HG03520 (cell line): Measurements from ENCODE around the gene SCGB3A1.

Experiments used
- ATAC-seq: cut with Tn5 transposase; IDR thresholded peaks from one replicate; pipeline ENCODE4 v1.9.1; 2021; ENCODE audit warnings: mild to moderate bottlenecking, moderate library complexity; ENCODE audit not compliant: unreplicated experiment

Gene SCGB3A1, protein sequence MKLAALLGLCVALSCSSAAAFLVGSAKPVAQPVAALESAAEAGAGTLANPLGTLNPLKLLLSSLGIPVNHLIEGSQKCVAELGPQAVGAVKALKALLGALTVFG

DNA sequence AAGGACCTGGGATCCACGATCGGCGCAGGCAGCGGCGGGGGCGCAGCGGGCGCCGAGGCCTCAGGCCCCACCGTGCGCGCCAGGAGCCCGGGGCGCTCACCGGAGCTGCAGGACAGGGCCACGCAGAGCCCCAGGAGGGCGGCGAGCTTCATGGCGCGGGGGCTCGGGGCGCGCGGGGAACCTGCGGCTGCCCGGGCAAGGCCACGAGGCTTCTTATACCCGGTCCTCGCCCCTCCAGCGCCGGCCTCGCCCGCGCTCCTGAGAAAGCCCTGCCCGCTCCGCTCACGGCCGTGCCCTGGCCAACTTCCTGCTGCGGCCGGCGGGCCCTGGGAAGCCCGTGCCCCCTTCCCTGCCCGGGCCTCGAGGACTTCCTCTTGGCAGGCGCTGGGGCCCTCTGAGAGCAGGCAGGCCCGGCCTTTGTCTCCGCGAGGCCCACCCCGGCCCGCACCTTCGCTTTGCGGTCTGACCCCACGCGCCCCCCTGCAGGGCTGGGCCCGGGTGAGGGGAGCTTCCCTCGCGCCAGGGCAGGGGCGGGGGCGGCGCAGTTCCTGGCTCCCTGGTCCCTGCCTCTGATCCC lies at the start of gene SCGB3A1:
SCGB3A1 (minus strand) TSS at position 189 of the 577 bp plus-strand sequence; CDS start at position 152, 37 bp downstream.
- ATAC-seq = no peak

DNA sequence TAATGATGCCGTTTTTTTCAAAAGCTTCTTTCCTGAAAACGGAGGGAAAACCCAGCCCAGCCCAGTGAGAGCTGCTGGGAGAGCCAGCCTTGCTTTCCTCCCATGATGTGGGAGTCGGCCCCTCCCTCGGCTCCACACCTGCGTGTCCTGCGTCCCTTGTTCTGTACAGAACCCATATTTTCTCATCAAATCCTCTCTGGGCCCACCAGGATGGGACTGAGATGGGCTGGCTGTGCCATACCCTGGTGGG lies 49.2 kb upstream of the SCGB3A1 start:
- no peak for ATAC-seq

DNA sequence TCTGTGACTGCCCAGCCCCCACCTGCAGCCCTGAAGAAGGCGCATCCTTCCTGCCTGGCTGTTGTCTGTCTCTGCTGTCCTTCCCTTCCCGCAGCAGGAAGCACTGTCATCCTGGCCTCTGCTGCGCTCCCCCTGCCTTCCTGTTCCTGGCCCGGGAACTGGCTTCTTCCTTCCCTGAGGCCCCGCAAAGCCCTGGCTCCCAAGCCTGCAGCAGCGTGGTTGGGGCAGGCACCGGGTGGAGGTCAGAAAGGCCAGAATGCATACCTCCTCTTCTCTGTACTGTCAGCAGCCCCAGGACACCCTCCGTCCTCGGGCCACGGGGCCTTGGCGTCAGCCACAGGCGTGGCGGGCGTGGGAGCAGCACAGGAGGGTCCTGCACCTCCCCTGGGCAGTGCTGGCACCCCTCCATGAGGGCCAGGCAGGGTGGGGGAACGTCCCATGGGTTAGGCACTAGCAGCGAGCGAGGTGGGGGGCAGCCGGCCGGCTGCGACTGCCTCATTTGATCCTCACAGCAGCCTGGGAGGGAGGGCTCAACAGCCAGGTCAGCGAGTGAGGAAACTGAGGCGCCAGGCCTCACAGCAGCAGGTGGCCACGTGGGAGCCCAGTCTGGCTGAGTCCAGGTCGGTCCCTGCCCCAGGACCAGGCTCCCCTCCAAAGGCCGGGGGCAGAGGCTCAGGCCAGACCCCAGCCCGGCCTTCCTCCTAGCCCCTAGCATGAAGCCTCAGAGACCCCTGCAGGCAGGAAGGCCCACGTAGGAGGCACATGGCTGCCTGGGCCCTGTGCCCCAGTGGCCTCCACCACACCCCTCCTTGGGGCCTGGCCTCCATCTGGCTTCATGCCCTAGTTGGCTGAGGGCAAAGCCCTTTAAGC lies 48.7 kb upstream of the SCGB3A1 start:
- no peak for ATAC-seq

DNA sequence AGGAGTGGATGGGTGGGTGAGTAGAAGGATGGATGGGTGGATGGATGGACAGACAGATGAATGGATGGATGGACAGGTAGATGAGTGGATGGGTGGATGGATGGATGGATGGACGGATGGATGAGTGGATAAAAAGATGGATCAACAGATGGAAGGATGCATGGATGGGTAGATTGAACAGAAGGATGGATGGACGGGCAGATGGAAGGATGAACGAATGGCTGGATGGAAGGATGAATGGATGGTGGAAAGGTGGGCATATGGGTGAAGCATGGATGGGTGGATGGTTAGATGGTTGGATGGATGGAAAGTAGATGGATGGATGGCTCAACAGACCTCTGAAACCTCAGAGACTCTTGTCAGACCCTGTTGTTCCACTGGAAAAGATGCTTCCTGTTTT lies 48.0 kb upstream of the SCGB3A1 start:
- no peak for ATAC-seq

DNA sequence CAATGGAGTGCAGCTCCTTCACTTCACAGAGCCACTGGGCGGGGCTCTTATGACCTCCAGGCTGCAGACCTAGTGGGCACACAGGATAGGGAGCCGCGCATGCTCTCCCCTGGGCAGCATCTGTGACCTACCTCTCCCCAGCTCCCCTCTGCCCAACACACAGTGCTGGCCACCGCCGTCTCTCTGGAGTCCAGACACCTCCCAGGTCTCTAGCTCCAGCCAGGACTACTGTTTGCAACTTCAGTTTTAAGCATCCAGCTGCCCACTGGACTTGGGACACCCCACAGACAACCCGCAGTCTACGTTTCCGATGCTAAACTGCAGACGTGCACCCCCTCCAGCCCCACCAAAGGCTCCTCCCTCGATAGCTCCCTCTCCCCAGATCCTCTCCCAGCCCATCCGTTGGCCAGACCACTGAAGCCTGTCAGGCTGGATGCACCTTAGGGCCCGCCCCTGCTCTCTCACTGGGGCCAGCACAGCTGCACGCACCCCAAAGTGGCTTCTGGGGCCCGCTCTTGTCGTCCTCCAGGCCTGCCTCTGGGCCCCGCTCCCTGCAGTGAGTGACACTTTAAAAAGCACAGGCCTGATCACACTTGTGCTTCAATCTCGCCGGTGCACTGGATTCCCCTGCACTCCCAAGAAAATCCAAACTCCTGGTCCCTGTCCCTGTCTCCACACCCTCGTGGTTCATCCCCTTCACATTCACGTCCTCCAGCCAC lies 46.8 kb upstream of the SCGB3A1 start:
- no peak for ATAC-seq

DNA sequence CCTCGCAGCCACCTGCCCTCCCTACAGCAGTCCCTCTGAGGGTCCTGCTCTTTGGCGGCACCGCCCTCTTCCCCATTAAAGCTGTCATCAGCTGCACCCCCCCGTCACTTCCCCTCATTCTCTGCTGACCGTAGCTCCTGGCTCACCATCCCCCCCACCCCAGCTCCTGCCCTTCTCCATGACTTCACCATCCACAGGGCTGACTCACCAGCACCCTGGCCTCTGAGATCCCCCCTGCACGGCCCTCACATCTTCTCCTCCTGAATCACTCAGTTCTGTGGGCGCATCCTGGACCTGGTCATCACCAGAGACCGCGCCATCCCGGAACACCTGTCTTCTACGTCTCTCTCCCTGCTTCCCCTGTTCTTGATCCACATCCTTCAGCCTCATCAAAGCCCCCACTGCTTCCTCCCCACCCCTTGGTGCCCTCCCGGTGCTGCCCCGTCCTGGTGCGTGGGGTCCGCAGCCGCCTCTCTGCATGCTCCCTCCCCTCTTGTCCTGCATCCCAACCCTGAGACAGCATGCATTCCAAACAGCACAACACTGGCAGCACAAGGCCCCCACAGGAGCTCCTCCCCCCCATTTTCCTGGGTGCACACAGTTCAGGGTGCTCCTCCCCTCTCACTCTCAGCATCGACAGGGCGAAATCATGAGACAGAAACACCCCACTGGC lies 45.2 kb upstream of the SCGB3A1 start:
- ATAC-seq = no peak

DNA sequence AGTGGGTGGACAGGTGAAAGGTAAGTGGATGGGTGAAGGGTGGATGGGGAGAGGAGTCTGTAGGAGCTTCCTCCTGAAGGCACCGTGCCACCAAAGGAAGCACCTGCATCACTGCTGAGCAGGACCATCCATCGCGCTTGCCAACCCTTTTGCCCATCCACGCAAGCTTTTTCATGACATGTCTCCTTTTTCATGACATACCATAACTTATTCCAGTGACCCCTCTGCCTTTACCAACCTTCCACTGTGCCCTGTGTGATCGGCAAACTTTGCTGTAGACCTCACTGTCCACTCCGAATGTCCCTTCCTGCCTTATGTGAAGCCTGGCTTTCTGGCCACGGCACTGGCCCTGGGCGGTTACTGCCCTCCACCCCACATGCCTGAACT lies 44.7 kb upstream of the SCGB3A1 start:
- ATAC-seq = no peak

DNA sequence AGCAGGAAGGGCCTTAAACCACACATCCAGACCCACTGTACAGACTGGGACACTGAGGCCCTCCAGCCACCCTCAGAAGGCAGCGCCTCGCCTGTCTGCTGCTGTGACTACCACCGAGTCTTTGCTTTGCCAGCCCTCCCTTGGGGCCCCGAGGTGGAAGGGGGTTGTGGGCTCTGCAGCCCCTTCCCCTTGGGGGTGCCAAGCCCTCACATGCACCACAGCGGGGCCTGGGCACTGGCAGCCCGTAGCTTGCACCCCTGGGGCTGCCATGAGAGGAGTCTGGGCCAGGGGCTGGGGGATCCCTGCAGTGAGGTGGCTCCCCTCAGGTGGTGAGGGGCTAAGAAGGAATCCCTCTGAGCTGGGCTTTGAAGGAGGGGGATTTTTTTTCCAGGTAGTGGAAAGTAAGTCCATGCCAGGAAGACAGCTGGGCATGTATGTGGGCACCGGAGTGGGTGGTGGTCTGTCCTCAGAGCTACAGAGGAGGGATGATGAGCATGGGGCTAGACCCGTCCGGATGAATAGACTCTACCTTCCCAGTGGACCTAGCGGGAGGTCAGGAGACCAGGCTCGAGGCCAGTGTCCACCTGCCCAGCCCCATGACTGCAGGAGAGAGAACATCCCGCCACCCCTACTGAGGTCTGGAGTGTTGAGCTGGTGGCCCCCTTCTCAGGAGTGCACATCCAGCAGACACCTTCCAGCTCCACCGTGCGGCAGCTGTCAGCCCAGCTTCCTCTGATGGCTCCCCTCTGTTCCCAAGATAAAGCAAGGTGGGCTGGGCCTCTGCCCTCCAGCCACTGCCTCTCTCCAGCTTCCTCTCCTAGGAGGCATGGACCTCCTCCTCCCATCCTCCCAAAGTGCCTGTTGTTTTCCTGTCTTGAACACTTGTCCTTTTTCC lies 42.2 kb upstream of the SCGB3A1 start:
- ATAC-seq = no peak

DNA sequence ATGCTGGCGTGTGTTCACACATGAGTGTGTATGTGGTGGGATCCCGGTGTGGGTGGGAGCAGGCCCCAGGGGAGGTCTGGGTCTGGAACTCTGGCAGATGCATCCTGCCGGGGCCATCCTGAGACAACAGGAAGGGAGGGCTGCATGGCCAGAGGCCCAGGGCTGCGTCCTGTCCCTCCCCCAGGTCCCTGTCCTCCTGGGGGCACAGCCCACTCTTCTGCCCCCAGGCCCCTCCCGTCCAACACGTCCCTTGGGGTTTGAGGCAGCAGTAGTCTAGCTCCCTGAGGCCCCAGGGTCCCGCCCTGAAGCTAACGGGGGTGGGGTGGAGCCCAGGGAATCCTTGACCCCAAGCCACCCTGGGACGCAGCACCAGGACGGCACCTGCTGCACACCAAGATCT lies 41.5 kb upstream of the SCGB3A1 start:
- ATAC-seq = no peak

DNA sequence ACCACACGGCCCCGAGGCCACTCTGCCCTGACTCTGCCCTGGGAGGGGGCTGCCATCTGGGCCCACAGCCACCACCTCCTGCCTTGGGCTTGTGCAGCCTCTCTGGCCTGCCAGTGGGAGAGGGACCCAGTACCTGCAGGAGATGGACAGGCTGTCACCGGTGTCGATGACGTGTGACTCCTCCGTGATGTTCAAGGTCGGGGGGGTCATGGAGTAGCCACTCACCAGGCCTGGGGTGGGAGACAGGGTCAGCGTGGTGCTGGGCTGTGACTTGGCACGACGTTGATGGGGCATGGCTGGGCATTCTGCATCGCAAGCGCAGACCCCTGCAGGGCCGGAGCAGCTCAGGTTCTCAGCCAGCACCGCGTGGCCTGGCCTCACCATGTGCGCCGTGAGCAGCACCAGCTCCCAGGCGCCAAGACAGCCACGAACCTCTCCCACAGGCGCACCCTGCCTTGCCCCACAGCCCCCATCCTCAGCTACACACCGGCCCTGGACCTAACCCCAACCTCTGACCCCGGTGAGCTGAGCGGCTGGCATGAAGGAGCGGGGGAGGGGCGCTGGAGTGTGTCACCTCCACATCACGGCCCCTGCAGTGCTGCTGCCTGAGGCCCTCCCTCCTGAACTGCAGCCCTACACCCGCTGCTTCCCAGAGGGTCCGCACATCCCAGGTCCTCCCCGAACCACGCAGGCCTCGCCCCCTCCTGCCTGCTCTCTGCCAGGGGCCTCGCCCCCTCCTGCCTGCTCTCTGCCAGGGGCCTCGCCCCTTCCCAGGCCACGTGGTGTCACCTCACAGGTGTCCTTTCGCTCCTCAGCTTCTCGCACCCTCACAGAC lies 40.5 kb upstream of the SCGB3A1 start:
- no peak for ATAC-seq

DNA sequence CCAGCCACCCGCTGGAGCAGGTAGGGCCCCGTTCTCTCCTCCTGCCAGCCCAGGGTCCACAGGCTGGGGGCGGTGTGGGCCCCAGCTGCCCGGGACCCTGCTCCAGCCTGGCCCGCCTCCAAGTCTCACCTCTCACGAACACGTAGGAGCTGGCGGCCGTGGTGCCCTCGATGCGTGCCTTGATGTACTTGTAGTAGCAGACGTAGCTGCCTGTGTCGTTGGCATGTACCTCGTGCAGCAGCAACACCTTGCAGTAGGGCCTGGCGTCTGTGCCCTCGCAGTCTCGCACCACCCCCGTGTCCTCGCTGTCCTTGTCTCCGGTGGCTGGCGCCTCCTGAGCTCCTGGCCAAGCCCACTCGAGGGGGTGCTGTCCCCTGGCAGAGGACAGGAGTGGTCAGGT lies 39.1 kb upstream of the SCGB3A1 start:
- ATAC-seq = no peak

DNA sequence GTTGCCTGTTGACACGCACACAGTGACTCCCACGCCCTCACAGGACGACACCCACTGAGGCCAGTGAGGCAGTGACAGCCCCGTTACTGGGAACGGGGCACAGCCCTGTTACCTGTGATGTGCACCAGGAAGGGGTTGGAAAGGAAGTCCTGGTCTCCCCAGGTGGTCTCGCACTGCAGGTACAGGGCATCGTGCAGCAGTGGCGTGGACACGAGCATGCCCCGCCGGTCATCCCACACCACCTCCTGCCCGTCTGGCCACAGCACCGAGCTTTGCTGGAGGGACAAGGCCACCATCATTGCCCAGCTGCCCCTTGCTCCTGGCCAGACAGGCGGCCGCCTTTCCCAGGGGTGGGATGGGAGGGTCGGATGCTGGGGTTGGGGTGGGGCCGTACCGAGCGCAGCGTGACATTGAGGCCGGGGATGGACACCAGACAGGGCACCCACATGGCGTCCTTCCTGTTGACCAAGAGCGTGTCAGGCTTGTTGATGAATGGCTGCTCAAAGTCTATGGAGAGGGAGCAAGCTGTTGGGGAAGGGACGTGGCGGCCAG lies 38.6 kb upstream of the SCGB3A1 start:
- no peak for ATAC-seq

DNA sequence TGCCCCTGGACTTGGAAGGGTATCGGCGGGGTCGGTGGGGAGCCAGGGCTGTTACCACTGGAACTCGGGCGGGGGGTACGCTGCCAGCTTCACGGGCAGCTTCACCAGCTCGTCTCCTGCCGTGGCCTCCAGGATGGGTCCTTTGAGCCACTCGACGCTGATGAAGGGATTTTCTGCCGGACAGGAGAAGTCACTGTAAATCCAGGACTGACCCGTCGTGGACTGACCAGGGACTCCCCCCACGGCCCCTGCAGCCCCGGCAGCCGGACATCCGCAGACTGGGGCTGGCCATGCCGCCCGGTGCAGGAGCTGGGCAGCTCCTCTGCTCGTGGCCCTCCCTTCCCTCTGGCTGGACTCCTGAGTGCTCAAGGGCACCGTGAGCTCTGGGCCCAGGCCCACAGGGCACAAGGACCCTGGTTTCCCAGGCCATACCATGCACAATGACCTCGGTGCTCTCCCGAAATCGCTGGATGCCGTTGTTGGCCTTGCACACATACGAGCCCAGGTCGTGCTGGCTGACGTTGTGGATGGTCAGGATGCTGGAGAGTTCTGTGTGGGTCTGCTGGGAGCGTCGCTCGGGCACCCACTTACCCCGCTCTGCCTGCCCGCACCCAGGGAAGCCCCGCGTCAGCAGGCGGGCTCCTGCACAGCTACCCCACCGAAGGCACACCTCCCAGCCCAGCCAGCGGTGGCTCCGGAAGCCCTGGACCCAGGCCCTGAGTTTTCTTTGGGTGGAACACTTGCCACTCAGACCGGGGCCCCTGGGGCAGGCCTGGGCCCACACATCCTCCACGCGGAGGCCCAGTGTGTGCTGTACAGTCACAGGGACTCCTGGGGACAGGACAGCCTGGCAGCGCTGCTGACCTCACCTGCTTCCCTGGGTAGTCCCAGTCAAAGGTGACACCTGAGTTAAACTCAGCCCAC lies 37.8 kb upstream of the SCGB3A1 start:
- ATAC-seq = no peak

DNA sequence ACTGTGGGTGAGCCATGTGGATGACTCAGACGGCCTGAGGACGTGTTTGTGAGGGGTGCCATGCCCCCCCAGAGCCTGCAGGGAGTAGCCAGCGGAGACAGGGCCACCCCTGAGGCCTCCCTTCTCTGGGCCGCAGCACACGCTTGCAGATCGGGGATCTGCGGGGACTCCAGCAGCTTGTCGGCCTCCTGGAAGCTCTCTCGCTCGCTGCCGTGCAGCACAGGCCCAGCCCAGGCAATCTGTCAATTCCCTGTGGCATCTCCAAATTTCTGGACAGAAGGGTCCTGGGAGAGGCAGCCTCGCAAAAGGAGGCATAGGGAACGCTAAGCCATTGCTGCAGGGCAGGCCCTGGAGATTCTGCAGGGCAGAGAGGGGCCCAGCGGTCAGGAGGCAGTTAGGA lies 36.9 kb upstream of the SCGB3A1 start:
- no peak for ATAC-seq

DNA sequence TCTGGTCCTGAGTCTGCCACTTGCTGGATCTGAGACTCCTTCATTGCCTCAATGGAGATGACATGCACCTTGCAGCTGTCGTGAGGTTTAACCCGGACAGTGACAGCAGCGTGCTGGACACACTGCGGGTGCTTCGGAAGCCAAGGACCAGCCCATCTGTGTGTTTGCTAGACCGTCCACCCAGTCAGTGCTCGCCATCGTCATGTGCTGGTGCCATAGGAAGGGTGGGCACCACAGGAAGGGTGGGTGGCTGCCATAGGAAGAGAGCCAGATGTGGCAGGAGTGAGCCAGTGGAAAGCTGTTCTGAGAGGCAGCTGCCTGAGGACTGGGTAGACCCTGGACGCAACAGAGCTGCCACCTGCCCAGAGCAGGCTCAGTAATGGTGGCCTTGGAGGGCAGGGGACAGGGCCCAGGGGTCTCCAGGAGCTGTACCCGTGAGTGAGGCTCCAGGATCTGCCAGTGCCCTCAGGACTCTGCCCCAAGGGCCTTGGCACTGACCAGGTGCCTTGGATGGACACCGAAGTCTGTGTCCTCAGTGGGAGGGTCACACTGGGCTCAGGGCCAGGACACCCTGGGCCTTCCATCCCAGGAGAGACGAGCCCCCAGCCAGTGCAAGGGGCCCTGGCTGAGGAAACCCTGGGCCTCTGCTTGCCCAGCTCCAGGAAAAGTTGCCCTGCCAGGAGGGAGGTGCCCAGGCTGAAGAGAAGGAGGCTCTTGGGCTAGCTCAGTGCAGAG lies 36.3 kb upstream of the SCGB3A1 start:
- ATAC-seq = no peak

DNA sequence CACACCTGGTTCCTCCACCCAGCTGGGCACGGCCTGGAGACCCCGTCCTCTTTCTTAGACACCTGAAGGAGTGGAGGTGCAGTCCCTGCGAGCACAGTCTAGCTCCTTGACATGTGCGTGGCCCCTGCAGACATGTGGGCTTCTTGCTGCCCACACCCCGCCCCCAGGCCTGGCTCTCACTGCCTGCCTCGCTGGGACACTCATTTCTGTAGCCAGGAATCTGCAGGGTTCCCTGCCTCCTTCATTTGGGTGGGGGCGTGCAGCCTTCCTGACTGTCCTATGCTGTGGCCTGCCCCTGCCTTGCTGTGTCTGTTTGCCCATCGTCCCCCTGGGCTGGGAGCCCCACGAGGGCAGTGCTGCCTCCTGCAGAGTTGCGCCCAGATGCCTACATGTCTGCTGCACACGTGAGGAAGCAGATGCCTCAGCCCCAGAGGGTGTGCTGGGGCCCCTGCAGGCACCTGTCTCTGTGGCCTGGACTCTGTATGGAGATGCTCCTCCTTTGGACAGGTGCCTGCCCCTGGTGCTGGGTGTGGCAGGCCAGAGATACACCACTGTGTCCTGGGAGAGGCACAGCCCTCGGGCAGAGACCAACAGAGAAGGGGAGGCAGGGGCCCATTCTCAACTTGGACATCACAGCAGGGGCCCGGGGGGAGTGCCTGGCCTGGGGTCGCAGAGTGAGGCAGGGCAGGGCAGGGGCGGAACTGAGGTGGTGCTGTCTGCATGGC lies 35.5 kb upstream of the SCGB3A1 start:
- ATAC-seq = no peak
